Body of pancreas (tissue), 4 donors: ENCODE measurements around the gene PRRG3.

Experiments used
- POLR2A ChIP-seq, 3 donors: fragments of 450-650 bp; IDR thresholded peaks; one replicate each; pipeline ENCODE4 v1.6.1; 2016; ENCODE audit warnings: antibody characterized with exemption in 3 of 3, mild to moderate bottlenecking in 2 of 3
- TF ChIP-seq, protein P1 (sequence below), 7 experiments: fragments of 450-650 bp in 4 of 7; fragments of 200-600 bp in 3 of 7; sonication (generic) in 3 of 7; IDR thresholded peaks; one replicate each; pipeline ENCODE4 v1.5.1; 2016 to 2019; ENCODE audit warnings: antibody characterized with exemption in 7 of 7

DNA sequence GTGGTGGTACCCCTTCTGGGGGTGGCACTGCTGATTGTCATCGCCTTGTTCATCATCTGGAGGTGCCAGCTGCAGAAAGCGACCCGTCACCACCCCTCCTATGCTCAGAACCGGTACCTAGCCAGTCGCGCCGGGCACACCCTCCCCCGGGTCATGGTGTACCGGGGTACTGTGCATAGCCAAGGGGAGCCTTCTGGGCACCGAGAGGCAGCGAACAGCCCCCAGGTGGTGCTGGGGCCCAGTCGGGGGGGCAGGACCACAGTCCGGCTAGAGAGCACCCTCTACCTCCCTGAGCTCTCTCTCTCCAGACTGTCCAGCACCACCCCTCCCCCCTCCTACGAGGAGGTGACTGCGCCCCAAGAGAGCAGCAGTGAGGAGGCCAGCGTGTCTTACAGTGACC, 5.3 kb downstream of the PRRG3 start:
- TF ChIP-seq, protein P1, sequence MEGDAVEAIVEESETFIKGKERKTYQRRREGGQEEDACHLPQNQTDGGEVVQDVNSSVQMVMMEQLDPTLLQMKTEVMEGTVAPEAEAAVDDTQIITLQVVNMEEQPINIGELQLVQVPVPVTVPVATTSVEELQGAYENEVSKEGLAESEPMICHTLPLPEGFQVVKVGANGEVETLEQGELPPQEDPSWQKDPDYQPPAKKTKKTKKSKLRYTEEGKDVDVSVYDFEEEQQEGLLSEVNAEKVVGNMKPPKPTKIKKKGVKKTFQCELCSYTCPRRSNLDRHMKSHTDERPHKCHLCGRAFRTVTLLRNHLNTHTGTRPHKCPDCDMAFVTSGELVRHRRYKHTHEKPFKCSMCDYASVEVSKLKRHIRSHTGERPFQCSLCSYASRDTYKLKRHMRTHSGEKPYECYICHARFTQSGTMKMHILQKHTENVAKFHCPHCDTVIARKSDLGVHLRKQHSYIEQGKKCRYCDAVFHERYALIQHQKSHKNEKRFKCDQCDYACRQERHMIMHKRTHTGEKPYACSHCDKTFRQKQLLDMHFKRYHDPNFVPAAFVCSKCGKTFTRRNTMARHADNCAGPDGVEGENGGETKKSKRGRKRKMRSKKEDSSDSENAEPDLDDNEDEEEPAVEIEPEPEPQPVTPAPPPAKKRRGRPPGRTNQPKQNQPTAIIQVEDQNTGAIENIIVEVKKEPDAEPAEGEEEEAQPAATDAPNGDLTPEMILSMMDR (IDR thresholded peaks at IDR 0.05), result no peak
- no peak for TF ChIP-seq POLR2A (IDR thresholded peaks at IDR 0.05)
